Uterus (tissue), 2 donors: ENCODE results near the gene CCNYL1.

Experiments used
- CTCF ChIP-seq, 4 experiments: fragments of 200-600 bp in 2 of 4; fragments of 450-650 bp in 2 of 4; sonication (generic) in 2 of 4; IDR thresholded peaks; one replicate each; pipeline ENCODE4 v1.5.1; 2016 to 2019; ENCODE audit warnings: antibody characterized with exemption in 4 of 4, mild to moderate bottlenecking in 2 of 4, moderate library complexity in 1 of 4
- POLR2A ChIP-seq, 2 donors: fragments of 450-650 bp; IDR thresholded peaks; one replicate each; pipeline ENCODE4 v1.6.1; 2016; ENCODE audit warnings: antibody characterized with exemption in 2 of 2, mild to moderate bottlenecking in 1 of 2, moderate library complexity in 1 of 2

GRCh38 chr2:207686812-207687211 is 24.6 kb upstream of the CCNYL1 start:
- TF ChIP-seq CTCF (IDR thresholded peaks at IDR 0.05): no peak
- TF ChIP-seq POLR2A (IDR thresholded peaks at IDR 0.05): no peak
